Right renal cortex interstitium (tissue), 3 donors: ENCODE data around the gene ACAD8. TPM values are rescaled to one million over a fixed set of nuclear protein-coding genes. Genes with fewer than 3 reads are reported as not detected.
A peak's percentile ranks its signal among the peaks of the same experiment; 100 is the strongest.

Source experiments
- DNase-seq, 3 donors: peaks; one replicate each; pipeline ENCODE4 v3.0.0-alpha.2; 2013; ENCODE audit warnings: low read depth in 3 of 3, low spot score in 2 of 3
- polyA plus RNA-seq, 3 donors: library from polyadenylated mRNA; unstranded; fragments of 120-200 nt; gene quantifications; one replicate each; pipeline ENCODE4 v1.2.1, GENCODE V29; 2013; ENCODE audit not compliant: insufficient read length in 3 of 3

Gene ACAD8
- polyA plus RNA-seq: 10 to 100 TPM; 39.5 to 47.0 (median 41.1) TPM

DNA sequence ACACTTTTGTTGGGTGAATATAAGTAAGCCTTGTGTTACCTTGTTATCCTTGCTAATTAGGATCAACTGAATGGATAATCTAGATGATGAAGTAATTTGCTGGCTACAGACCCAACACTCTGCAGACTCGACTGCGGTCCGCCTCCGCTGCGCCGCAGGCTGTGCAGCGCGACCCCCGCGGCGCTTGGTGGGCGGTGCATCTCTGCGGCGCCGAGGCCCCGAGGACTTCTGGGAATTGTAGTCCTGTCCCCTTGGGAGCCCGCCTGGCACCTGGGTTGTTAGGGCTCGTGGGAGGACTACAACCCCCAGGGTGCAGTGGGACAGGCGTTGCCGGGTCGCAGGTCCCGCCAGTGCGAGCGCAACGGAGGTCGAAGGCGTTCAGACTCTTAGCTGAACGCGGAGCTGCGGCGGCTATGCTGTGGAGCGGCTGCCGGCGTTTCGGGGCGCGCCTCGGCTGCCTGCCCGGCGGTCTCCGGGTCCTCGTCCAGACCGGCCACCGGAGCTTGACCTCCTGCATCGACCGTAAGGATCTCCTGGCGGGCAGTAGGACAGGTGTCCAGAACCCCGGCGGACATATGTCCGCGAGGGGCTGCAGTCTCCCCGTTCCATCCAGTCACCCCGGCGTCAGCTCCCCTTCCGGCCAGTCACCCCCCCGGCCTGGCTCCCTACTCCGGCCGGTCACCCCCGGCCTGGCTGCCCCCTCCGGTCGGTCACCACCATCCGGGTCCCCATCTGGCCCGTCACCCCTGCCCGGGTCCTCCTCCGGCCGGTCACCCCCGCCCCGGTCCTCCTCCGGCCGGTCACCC, at the start of gene ACAD8, which contains the start of gene THYN1:
Gene ACAD8, plus strand, starts transcription at position 381 of the 806 bp plus-strand sequence. Its CDS starts 33 bp downstream, at position 414.
Gene THYN1, minus strand, starts transcription at position 165 of the 806 bp plus-strand sequence. CDS start 470 bp downstream, outside the sequence.
- peak; percentile 90 to 93 (median 92) for DNase-seq

DNA sequence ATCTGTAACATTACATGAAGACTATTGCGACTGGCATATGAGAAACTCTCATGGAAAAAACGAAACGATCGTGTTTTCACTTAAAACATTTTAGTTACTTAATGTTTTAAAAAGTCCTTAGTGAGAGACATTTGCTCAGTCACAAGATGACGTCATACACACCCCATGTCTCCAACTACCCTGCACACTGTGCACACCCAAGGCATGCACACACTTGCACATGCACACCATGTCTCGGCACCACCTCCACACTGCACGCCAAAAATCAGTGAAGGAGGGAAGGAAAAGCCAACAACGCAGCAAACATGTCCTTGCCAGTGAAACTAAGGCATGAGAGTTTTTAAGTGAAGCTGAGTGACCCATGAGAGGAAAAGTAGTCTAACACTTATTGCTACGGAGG, 47.6 kb upstream of the ACAD8 start:
- DNase-seq: no peak

DNA sequence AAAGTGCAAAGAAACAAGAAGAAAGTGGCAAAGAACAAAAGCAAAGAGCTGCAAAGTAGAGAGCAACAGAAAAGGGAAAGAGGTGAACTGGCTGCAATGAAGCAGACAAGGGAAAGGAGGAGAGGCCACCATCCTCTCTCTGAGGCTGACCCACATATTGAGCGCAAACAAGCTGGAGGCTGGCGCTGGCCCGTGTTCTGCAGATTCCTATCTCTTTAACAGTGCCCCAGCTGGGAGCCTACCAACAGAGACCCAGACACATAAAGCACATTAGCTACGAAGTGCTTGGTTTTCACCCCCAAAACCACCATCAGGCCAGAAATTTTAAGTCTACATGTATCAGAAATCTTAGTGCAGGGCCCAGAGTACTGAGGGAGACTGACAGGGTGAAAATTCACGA, 47.2 kb upstream of the ACAD8 start:
- DNase-seq: no peak

DNA sequence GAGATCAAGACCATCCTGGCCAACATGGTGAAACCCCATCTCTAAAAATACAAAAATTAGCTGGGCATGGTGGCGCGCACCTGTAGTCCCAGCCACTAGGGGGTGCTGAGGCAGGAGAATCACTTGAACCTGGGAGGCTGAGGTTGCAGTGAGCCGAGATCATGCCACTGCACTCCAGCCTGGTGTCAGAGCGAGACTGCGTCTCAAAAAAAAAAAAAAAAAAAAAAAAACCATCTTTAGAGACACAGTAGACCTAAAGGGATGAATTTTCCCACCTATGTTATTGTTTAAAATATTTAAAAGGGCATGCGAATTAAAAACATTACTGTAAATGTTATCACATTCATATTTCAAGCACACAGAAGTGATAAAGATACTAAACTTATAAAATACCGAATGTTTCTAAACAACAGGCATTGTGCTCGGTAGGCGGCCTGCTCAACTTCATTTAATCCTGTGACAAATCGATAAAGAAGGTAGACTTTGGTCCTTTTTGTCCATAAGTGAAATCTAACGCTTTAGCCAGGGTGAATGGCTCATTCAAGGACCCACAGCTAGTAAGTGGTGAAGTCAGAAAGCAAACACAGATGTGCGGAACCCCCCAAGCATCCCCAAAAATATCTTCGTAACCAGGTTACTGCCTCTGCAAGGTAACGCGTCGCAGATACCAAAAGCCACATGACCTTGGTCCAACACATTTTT, 45.7 kb upstream of the ACAD8 start:
- no peak for DNase-seq

DNA sequence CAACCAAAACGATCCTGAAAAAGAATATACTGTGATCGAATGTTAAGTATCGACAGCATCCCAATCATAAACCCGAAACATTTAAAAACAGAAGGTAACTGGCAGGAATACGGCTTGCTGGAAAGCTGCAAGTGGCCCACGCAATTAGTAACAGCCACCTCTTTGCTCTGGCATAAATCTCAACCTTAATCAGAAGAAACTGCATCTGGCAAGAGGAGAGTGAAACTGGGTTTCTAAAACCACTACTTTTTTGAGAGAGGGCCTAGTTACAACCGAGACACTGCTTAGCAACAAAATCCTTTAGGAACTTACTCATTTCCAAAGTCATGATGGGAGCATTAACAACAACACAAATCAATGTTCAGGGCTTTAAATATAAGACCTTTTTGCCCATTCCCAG, 37.5 kb upstream of the ACAD8 start:
- no peak for DNase-seq

DNA sequence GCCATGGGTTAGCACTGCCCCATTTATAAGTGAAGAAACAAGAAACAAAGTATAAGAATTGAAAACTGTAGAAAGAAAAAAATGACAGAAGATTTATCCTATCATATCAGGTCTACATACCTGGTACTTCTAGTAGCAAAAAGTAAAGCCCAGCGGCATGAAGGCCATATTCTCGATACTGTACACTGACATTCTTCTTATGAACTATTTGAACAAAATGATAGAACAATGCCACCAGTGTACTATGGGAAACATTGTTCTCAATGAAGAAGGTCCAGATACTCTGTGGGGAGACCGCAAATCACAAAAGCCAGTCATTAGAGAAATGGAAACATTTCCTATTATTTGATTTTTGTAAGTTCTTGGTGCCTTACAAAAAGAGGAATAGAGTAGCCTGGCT, 36.6 kb upstream of the ACAD8 start:
- no peak for DNase-seq

DNA sequence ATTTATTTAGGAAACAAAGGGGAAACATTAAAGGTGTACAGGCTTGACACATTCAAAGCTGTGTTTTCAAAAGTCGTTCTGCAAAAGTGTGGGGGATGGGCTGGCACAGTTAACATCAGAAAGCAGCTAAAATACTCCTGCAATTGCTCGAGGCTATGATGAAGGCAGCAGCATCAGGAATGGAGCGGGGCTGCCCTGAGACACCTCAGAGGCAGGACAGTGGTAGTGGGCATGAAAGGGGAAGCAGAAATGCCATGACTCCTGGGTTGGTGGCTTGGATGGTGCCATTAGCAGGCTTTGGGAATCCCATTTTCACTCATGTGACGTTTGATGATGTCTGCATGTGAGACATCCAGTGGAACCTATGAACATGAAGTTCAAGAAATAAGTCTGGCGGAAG, 30.2 kb upstream of the ACAD8 start:
- no peak for DNase-seq

DNA sequence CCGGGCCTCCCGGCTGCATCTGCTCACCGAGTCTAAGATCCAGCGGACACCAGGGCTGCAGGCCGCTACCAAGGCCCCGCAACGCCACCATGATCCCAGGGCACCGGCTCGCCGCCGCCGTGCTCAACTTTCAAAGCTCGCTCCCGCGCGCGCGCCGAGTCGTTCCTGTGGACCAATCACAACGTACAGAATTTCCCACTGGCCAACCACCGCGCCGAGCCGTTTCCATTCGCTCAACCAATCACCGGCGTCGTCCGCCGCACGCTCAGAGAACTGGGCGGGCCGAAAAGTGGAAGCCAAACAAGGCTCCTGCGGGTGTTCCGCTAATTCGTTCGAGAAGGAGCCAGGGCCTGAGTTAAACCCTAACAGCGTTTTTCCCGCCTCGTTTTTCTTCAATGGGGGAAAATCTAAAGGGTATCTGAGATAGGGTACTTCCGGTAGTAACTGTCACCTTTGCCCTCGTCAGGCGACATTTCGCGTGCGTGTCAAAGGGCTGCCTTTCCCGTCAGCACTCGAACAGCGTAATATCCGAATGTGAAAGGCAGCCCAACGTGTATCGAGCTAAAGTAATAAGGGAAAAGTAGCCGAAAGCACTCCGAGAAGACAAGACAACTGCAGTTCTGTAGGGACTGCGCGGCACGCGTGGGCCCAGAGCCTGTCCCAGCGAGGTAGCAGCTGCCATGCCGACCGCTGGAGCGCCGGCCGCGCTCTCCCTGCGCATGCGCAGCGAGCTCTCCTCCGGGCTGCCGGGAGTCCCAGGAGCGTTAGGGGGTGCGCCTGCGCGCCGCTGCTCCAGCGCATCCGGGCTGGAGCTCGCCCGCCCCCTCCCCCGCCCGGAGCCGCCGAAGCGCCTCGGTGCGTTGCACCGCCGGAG, 29.3 kb upstream of the ACAD8 start, which contains the start of the genes NCAPD3 and VPS26B:
Gene NCAPD3, minus strand, starts transcription at position 132 of the 874 bp plus-strand sequence. Its CDS starts 41 bp downstream, at position 91.
Gene VPS26B, plus strand, starts transcription at position 836 of the 874 bp plus-strand sequence. CDS start 452 bp downstream, outside the sequence.
- peak; percentile 85 to 94 (median 89) for DNase-seq

DNA sequence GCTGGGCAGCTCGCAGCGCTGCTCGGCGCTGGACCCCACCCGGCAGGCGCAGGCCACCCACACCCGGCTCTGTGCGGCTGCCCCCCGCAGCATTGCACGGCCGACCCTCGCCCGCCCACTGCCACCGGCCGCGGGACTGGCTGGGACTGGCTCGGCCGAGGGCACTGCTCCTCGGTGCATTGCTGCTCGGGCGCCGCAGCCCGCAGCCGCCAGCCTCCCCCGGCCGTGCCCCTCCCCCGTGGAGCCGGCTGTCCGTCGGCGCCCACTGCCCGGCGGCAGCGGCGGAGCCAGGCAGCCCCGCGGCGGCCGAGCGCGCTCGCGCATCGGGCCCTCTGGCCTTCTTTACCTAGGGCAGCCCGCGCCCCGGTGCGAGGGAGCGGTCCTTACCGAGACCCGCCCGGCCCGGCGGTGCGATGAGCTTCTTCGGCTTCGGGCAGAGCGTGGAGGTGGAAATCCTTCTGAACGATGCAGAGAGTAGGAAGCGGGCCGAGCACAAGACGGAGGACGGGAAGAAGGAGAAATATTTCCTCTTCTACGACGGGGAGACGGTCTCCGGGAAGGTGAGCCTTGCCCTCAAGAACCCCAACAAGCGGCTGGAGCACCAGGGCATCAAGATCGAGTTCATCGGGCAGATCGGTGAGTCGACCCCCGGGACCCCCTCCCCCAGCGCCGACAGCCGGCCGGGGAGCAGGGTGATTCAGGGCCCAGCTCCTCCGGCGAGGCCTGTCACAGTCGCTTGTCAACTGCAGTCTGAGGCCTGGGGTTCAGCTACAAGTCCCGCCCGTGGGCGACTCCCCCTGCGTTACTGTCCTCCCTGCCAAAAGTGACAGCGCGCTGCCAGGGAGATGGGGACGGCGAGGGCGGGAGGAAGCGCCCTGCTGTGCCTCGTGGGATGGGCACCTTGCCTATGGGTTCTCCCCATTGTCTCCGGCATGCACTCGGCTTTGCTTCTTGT, 28.4 kb upstream of the ACAD8 start:
- DNase-seq: no peak

DNA sequence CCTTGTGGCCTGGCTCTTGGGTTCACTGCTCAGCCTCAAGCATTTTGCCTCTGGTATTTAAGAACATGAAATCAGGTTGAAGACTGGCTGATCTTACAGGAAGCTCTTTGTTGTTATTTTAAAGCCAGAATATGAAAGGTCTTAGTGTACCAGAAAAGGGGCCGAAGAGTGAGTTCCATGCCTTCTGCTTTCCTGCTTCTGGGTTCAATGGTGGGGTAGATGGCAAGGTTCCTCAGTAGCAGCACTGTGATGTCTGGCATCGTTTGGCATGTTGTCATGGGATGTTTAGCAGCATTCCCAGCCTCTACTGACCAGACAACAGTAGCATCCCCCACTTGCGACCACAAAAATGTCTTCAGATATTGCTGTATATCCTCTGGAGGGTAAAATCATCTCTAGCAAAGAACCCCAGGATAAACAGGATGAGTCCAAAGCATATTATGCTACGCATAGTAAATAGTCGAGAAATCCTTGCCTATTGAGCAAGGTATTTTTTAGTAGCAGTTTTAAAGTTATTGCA, 26.5 kb upstream of the ACAD8 start:
- no peak for DNase-seq

DNA sequence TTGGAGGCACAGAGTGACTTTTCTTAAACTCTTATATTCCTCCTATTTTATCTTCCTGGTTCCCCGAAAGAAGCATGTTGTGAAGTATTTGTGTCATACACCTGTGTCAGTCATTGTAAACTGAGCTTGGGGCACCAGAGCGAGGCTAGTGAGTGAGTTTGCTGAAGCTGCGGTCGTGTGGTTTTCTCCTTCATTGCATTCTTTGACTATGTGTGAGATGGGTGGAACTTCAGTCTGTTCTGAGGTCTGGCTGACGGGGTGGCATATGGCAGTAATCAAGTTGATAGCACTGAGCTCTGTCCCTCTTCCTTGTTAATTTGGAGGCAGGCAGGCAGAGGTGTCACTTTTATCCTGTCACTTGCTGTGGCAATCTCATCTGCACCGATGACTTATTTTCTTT, 24.7 kb upstream of the ACAD8 start:
- DNase-seq: no peak

DNA sequence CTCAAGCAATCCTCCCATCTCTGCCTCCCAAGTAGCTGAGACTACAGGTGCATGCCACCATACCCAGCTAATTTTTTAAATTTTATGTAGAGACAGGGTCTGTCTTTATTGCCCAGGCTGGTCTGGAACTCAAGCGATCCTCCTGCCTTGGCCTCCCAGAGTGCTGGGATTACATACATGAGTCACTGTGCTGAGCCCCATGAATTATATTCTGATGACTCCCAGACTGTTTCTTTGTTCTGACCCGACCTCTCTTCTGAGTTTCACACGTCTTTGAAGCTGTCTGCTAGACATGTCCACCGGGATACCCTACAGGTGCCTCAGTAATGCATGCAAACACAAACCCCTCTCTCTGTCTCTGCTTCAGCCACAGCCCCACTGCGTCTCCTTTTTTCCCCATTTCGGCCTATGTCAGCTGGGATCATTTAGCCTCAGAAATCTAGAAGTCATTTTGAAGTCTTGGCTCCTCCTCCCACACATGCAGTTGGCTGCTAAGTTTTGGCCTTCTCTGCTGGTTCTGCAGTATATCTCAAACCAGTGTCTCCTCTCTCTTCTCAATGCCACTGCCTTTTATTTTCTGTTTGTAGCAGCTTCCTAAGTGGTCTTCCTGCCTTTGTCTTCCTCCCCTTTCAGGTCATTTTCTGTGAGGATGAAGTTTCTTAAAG, 24.1 kb upstream of the ACAD8 start:
- no peak for DNase-seq

DNA sequence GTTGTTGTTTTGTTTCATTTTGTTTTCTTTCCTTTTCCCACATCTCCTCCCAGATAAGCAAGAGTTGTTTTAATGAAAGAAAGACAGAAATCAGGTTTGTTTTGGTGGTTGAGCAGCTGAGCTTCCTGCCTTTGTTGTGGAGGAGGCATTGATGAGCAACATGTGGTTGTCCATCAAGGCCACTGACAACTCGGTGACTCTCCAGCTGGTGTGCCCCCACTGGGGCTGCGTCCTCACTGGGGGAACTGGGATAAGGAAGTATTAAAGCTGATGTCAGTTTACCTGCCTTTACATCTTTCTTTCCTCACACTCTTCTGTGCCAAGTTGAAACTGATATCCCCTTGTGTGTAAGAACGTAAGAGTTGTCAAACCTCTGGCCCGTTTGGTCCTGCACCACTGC, 23.0 kb upstream of the ACAD8 start:
- DNase-seq: no peak

DNA sequence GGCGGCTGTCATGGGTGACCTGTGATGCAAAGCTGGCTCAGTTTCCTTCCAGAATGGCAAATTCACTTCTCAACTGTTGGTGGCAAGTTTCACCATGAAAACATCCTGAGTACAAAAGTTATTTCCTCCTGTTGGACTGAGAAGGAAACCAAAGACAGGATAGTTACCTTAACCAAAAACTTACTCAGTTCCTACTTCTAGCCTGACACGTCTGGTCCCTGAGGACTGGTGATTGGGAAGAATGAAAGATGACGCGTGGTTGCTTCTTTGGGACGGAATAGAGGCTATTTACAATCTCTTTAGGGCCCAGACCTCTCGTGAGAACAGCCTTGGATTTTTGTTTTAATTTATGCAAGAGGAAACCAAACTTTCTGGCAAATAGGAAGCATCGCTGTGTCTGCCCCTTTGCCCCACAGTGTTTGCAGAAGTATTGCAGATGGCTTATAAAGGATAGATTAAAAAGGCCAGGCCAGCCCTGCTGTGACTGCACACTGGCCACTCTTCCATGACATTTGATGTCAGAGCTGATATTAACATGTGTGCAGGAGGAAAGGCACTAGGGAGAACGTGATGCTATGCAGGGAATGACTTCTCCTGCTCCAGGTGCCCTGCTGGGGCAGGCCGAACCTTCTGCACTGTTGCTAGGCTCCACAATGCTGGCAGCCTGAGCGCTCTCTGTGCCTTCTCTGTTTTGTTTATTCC, 21.3 kb upstream of the ACAD8 start:
- DNase-seq: no peak

DNA sequence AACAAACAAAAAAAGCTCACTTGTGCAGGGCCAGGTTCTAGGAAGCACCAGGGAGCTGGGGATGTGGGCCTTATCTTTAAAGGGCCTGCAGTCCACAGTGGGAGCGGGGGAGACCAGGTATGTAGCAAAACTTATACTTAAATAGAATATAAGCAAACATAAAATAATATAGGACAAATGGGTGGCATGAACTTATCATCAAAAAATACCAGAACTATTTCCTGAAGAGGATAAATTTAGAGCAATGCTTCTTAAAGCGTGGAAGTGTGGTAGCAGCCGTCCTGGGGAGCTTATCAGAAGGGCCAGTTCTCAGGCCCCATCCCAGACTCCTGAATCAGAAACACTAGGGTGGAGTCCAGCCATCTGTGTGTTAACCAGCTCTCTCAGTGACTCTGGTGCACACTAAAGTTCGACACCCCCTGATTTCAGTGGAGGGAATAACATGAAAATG, 19.6 kb upstream of the ACAD8 start:
- DNase-seq: no peak

DNA sequence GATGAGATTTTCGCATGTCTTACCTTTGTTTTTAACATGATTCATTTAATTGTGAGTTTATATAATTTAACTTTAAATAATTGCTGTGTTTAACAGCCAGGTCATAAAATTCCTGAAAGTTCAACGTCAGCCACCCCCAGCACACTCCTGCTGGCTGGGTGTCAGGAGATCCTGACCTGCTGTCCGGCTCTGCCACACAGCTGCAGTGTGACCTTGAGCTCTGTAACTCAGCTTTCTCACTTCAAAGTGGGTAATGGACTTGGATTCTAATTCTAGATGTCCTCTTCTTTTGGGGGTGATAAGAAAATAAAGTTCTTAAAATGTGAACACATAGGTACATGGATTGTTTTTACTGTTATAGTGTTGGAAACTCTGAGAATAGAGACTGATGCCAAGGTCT, 18.0 kb upstream of the ACAD8 start:
- no peak for DNase-seq

DNA sequence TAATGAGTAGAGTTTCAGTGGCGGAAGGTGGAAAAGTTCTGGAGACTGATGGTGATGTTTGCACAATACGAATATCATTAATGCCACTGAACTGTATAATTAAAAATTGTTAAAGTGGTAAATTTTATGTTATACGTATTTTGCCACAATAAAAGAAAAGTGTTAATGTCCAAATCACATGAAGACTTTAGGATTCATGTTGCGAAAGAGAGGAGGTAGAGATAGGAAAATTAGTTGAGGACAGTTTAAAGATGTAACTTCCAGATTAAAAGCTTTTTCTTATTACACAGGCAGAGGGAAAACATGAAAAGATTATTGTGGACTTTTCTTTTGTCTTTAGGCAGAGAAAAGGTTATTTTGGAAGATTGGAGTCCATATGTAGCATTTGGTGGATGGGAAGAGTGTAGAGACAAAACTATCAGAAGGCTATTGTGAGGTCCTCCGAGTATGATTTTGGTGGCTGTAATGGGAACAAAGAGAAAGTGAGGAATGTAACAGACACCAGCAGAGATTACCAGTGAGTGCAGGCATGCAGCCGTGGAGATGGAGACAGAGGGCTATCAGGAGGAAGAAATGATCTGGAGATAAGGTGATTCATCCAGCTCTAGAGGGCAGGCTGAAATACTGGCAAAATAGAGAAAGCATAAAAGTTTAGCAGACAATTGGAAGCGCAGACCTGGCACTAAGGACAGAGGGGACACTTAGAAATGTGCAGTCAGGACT, 16.4 kb upstream of the ACAD8 start:
- DNase-seq: no peak
